Measurements from ENCODE around the gene RAD1.

DNA sequence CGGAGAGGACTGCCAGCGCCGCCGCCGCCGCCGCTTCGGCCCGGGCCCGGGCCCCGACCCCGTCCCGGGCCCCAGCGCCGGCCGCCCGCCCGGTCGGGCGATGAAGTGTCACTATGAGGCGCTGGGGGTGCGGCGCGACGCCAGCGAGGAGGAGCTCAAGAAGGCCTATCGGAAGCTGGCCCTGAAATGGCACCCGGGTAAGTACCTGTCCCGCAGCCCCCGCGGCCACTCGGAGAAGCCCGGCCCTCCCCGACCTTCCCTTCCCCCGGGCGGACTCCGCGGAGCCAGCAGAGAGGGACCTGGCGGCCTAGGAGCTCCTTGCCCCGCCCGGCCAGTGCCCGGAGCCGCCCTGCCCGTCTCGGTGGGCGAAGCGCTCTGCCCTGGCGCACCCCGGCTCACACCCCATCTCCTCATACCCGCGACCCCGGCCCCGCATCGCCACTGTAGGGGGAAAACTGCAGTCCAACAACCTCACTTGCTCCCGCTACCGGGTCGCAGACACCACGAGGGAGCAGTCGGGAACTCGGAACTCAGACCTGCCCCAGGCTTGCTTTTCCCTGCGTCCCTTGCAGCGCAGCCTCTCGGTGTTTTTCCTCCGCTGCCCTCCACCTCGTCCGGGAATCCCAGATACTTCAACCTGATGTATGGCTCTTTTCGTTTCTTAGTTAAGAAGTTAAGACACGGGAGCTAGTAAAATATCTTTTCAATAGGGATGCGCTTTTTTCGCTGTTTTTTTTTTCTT is 14.6 kb upstream of the RAD1 start:
- peak in 1 of 3 donors; percentile 44 for TF ChIP-seq POLR2AphosphoS5 (IDR thresholded peaks at IDR 0.05)
- TF ChIP-seq, protein P1, sequence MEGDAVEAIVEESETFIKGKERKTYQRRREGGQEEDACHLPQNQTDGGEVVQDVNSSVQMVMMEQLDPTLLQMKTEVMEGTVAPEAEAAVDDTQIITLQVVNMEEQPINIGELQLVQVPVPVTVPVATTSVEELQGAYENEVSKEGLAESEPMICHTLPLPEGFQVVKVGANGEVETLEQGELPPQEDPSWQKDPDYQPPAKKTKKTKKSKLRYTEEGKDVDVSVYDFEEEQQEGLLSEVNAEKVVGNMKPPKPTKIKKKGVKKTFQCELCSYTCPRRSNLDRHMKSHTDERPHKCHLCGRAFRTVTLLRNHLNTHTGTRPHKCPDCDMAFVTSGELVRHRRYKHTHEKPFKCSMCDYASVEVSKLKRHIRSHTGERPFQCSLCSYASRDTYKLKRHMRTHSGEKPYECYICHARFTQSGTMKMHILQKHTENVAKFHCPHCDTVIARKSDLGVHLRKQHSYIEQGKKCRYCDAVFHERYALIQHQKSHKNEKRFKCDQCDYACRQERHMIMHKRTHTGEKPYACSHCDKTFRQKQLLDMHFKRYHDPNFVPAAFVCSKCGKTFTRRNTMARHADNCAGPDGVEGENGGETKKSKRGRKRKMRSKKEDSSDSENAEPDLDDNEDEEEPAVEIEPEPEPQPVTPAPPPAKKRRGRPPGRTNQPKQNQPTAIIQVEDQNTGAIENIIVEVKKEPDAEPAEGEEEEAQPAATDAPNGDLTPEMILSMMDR (IDR thresholded peaks at IDR 0.05): no peak

All from stomach (tissue), 4 donors.